Endothelial cell of umbilical vein (primary cell): ENCODE data around the gene FAM131C. TPM values are rescaled to one million over a fixed set of nuclear protein-coding genes. Genes with fewer than 3 reads are reported as not detected.
"Not testable (repeated sequence)": the region's sequence is repeated elsewhere in the genome, so short reads cannot be mapped to it uniquely, and the experiment has no call there.

Experiments
- BruUV-seq: library from RNA; stranded (reverse); fragments of 400-500 nt; replicated peaks from 2 replicates; lab custom pipeline; 2021; lab: Mats Ljungman, UMichigan
- CTCF ChIA-PET: fragments of 300-600, 350-600 bp; sonication (Branson Sonifier 250); formaldehyde crosslinking; loops from one replicate; lab custom pipeline; 2021; ENCODE audit warnings: antibody characterized with exemption, inconsistent platforms; lab: Charles Lee
- POLR2A ChIA-PET: fragments of 300-600, 350-600 bp; sonication (Branson Sonifier 250); formaldehyde crosslinking; loops from one replicate; lab custom pipeline; 2021; ENCODE audit warnings: antibody characterized with exemption, inconsistent platforms; lab: Charles Lee
- DNase-seq: peaks from one replicate; pipeline ENCODE4 v3.0.0-alpha.2; 2011; ENCODE audit warnings: low read depth, low spot score
- FAIRE-seq: peaks from 2 replicates; lab custom pipeline; 2011; peaks lifted over from hg19 to GRCh38; lab: Jason Lieb, UNC
- H2AFZ ChIP-seq: 2 replicates; pipeline ENCODE4 v1.6.0; 2012; ENCODE audit warnings: low read depth, low read length, control low read depth, inconsistent platforms
- H3K27ac ChIP-seq: 2 replicates; pipeline ENCODE4 v1.5.1; 2011; ENCODE audit warnings: low read depth, mild to moderate bottlenecking, control low read depth, low read length, moderate library complexity; ENCODE audit not compliant: insufficient read depth
- H3K27me3 ChIP-seq, 2 experiments: 2 replicates each; pipeline versions ENCODE4 v1.6.0 to v1.6.1; 2011; ENCODE audit warnings: low read length in 2 of 2, mixed read lengths in 1 of 2; ENCODE audit not compliant: control insufficient read depth in 2 of 2, insufficient read depth in 2 of 2
- H3K36me3 ChIP-seq, 2 experiments: 2 replicates in 1 of 2; 3 replicates in 1 of 2; pipeline ENCODE4 v1.5.1; 2011; ENCODE audit warnings: low read length in 2 of 2, mild to moderate bottlenecking in 1 of 2, moderate library complexity in 1 of 2; ENCODE audit not compliant: control insufficient read depth in 2 of 2, insufficient read depth in 2 of 2; ENCODE audit errors: extremely low read depth in 1 of 2
- H3K4me1 ChIP-seq: 3 replicates; pipeline ENCODE4 v1.5.1; 2011; ENCODE audit warnings: mild to moderate bottlenecking, low read length; ENCODE audit not compliant: control insufficient read depth, insufficient read depth; ENCODE audit errors: extremely low read depth
- H3K4me2 ChIP-seq: 2 replicates; pipeline ENCODE4 v1.6.1; 2011; ENCODE audit warnings: low read length, control low read depth, mixed read lengths; ENCODE audit not compliant: insufficient read depth
- H3K4me3 ChIP-seq, 3 experiments: fragments of 200-600 bp in 1 of 3; sonication (generic), shearing (Covaris generic) in 1 of 3; replicated peaks in 1 of 3; 2 replicates each; pipeline ENCODE4 v1.5.1; 2011 to 2016; ENCODE audit warnings: control low read depth in 3 of 3, low read length in 3 of 3, mild to moderate bottlenecking in 2 of 3, inconsistent platforms in 1 of 3, low read depth in 1 of 3, moderate library complexity in 1 of 3; ENCODE audit not compliant: insufficient read depth in 1 of 3
- H3K79me2 ChIP-seq: 2 replicates; pipeline ENCODE4 v1.6.0; 2012; ENCODE audit warnings: low read length, inconsistent platforms; ENCODE audit not compliant: control insufficient read depth, insufficient read depth
- H3K9ac ChIP-seq: replicated peaks from 2 replicates; pipeline ENCODE3; 2011; ENCODE audit warnings: low read length, control low read depth; ENCODE audit not compliant: insufficient read depth; ENCODE audit errors: extremely low read depth
- H3K9me1 ChIP-seq: replicated peaks from 3 replicates; pipeline ENCODE4 v1.6.0; 2011; ENCODE audit warnings: mild to moderate bottlenecking, low read length; ENCODE audit not compliant: control insufficient read depth, insufficient read depth; ENCODE audit errors: extremely low read depth
- H3K9me3 ChIP-seq: replicated peaks from 2 replicates; pipeline ENCODE4 v1.5.1; 2012; ENCODE audit warnings: low read length, inconsistent platforms; ENCODE audit not compliant: control insufficient read depth, insufficient read depth
- H4K20me1 ChIP-seq: replicated peaks from 2 replicates; pipeline ENCODE3; 2011; ENCODE audit warnings: mild to moderate bottlenecking, low read length; ENCODE audit not compliant: control insufficient read depth, insufficient read depth; ENCODE audit errors: extremely low read depth
- EZH2 ChIP-seq: IDR thresholded peaks from 2 replicates; pipeline ENCODE4 v1.6.1; 2012; ENCODE audit warnings: borderline replicate concordance, low read depth, mild to moderate bottlenecking, moderate library complexity, low read length, inconsistent platforms; ENCODE audit not compliant: severe bottlenecking
- FOS ChIP-seq: IDR thresholded peaks from 2 replicates; pipeline ENCODE4 v1.6.1; 2011; ENCODE audit warnings: mild to moderate bottlenecking, low read length, moderate library complexity, borderline replicate concordance; ENCODE audit not compliant: insufficient read depth
- GATA2 ChIP-seq: IDR thresholded peaks from 2 replicates; pipeline ENCODE4 v1.7.0; 2011; ENCODE audit warnings: low read depth, mild to moderate bottlenecking, moderate library complexity, mixed read lengths, low read length; ENCODE audit not compliant: insufficient read length, insufficient read depth
- JUN ChIP-seq: IDR thresholded peaks from 2 replicates; pipeline ENCODE4 v1.6.1; 2011; ENCODE audit warnings: borderline replicate concordance, low read depth; ENCODE audit not compliant: insufficient read length, insufficient read depth
- MYC ChIP-seq: IDR thresholded peaks from one replicate; pipeline ENCODE4 v1.6.1; 2011; ENCODE audit warnings: mild to moderate bottlenecking, low read depth, low read length
- POLR2A ChIP-seq: IDR thresholded peaks from 2 replicates; pipeline ENCODE4 v1.6.1; 2012; ENCODE audit warnings: low read depth, mild to moderate bottlenecking, control low read depth, low read length
- POLR2AphosphoS5 ChIP-seq: IDR thresholded peaks from 2 replicates; pipeline ENCODE4 v1.6.1; 2012; ENCODE audit warnings: low read depth, mild to moderate bottlenecking, control low read depth, low read length, moderate library complexity; ENCODE audit not compliant: insufficient read depth
- dilution Hi-C: fragments of 300-500 bp; cut with MboI; formaldehyde crosslinking; loops from one replicate; pipeline ENCODE4 v1.15.0; 2019; ENCODE audit warnings: low sequenced_read_pairs; ENCODE audit not compliant: extremely low pct_ligation_motif_present
- intact Hi-C: fragments of 100-400 bp; cut with micrococcal nuclease; formaldehyde crosslinking; loops from one replicate; pipeline ENCODE4 v1.10.0; 2022
- polyA plus RNA-seq, 4 experiments: library from polyadenylated mRNA; depleted of rRNA in 3 of 4; stranded (reverse) in 3 of 4; unstranded in 1 of 4; fragments of >200 nt; gene quantifications; 2 replicates each; pipeline versions ENCODE4 v1.2.1 to v1.2.3, GENCODE V29; 2011 to 2012; ENCODE audit warnings: missing spikeins in 1 of 4
- total RNA-seq: library from RNA; stranded (reverse); gene quantifications from 2 replicates; pipeline ENCODE4 v1.2.3, GENCODE V29; 2021
- TF ChIP-seq, protein P1 (sequence below): IDR thresholded peaks from 2 replicates; pipeline ENCODE4 v1.6.1; 2011; ENCODE audit not compliant: insufficient read depth, insufficient read length
- TF ChIP-seq, protein P2 (sequence below), 2 donors: IDR thresholded peaks; 1 replicate in 1 of 2; 2 replicates in 1 of 2; pipeline ENCODE4 v1.5.1; 2011; ENCODE audit warnings: low read length in 2 of 2, mild to moderate bottlenecking in 2 of 2, moderate library complexity in 2 of 2, control low read depth in 1 of 2, inconsistent platforms in 1 of 2, low read depth in 1 of 2; ENCODE audit not compliant: insufficient read depth in 1 of 2; ENCODE audit errors: extremely low read depth in 1 of 2

The FAM131C gene
- total and polyA plus RNA-seq, 2 donors (not counting 3 experiments of a cell fraction or from before 2014, with no cell fraction given): 0.23 TPM; not detected in 1

GRCh38 chr1:16038620-16038912, 34.9 kb downstream of the FAM131C start:
- CTCF ChIA-PET: no interaction called here
- POLR2A ChIA-PET: no interaction called here
- intact Hi-C loops: no loop called here

DNA sequence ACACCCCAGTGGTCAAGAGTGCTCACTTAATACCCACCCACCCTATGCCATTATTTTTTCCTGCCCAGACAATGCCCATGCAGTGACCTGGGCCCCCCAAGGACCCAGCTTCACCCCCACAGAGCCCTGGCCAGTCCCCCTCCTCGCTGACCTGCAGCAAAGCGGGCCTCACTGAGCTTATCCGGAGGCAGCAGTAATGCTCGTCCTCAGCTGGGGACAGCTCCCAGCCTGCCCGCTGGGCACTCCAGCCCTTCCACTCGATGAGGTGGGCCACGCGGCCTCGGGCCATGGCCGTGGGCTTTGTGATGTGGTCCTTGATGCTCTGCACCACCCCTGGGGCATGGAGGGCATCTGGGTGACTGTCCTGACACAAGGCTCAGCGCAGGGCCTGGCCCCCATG, 37.0 kb downstream of the FAM131C start:
- dilution Hi-C loops: not testable (repeated sequence)

More at GRCh38 chr1:16038620-16038912, 34.9 kb downstream of the FAM131C start:
- Histone ChIP-seq H3K9ac (no peak overlapping the region), H3K27ac (no peak overlapping the region), H3K4me2 (no peak overlapping the region), H3K4me1 (no peaks in the 10 kb centered on the region), H3K9me1 (no peaks in the 10 kb centered on the region), H3K4me3 (no peak overlapping the region), H4K20me1 (no peaks in the 10 kb centered on the region), H3K27me3 (no peaks in the 10 kb centered on the region), H2AFZ (no peak overlapping the region), H3K79me2 (no peaks in the 10 kb centered on the region), H3K9me3 (no peaks in the 10 kb centered on the region), H3K36me3 (no peaks in the 10 kb centered on the region)
- FAIRE-seq: no peak
- dilution Hi-C loops: no loop called here
- no peak for DNase-seq
- no TSS peak for BruUV-seq
- TF ChIP-seq JUN: no peak
- TF ChIP-seq POLR2A: no peak
- TF ChIP-seq GATA2: no peak
- TF ChIP-seq, protein P1, sequence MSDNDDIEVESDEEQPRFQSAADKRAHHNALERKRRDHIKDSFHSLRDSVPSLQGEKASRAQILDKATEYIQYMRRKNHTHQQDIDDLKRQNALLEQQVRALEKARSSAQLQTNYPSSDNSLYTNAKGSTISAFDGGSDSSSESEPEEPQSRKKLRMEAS: no peak
- TF ChIP-seq, protein P2, sequence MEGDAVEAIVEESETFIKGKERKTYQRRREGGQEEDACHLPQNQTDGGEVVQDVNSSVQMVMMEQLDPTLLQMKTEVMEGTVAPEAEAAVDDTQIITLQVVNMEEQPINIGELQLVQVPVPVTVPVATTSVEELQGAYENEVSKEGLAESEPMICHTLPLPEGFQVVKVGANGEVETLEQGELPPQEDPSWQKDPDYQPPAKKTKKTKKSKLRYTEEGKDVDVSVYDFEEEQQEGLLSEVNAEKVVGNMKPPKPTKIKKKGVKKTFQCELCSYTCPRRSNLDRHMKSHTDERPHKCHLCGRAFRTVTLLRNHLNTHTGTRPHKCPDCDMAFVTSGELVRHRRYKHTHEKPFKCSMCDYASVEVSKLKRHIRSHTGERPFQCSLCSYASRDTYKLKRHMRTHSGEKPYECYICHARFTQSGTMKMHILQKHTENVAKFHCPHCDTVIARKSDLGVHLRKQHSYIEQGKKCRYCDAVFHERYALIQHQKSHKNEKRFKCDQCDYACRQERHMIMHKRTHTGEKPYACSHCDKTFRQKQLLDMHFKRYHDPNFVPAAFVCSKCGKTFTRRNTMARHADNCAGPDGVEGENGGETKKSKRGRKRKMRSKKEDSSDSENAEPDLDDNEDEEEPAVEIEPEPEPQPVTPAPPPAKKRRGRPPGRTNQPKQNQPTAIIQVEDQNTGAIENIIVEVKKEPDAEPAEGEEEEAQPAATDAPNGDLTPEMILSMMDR (IDR thresholded peaks at IDR 0.05; ENCODE audit: extremely low read depth in 1 of 2, insufficient read depth in 1 of 2, low read depth in 1 of 2, low read length in 2 of 2): no peak
- no peak for TF ChIP-seq MYC
- TF ChIP-seq FOS: no peak
- TF ChIP-seq EZH2: no peak
- TF ChIP-seq POLR2AphosphoS5: no peak

GRCh38 chr1:16033103-16033632, 40.3 kb downstream of the FAM131C start:
- dilution Hi-C loops, H3K9me1 ChIP-seq, H3K9me3 ChIP-seq, H3K79me2 ChIP-seq, POLR2A ChIA-PET, H3K4me3 ChIP-seq, H2AFZ ChIP-seq, DNase-seq, H4K20me1 ChIP-seq, H3K4me1 ChIP-seq, H3K4me2 ChIP-seq, H3K27ac ChIP-seq, H3K9ac ChIP-seq, BruUV-seq, FAIRE-seq, H3K27me3 ChIP-seq, H3K36me3 ChIP-seq: not testable (repeated sequence)
- intact Hi-C loops: loop anchor here (1.0 to 2.0 kb wide), 4 partner anchors 24 to 241 kb away; no protein-coding TSS in a partner anchor
- CTCF ChIA-PET: interaction anchor here (3.6 to 4.2 kb wide), 2 partner anchors 25 to 242 kb away, joined by 15 to 25 read pairs; no protein-coding TSS in a partner anchor

More for the DNA sequence above, 37.0 kb downstream of the FAM131C start:
- H3K27me3 ChIP-seq, FAIRE-seq, intact Hi-C loops, H3K36me3 ChIP-seq, H2AFZ ChIP-seq, H3K4me2 ChIP-seq, H4K20me1 ChIP-seq, H3K27ac ChIP-seq, BruUV-seq, H3K4me3 ChIP-seq, H3K4me1 ChIP-seq, H3K9me1 ChIP-seq, H3K9ac ChIP-seq, POLR2A ChIA-PET, DNase-seq, H3K9me3 ChIP-seq, H3K79me2 ChIP-seq: not testable (repeated sequence)
- CTCF ChIA-PET: interaction anchor here (0.8 to 1.3 kb wide), 3 partner anchors 9 to 25 kb away, joined by 3 to 6 read pairs (median 3); no protein-coding TSS in a partner anchor
